HepG2 (cell line): ENCODE data around the gene TAMALIN. TPM values are rescaled to one million over a fixed set of nuclear protein-coding genes. Genes with fewer than 3 reads are reported as not detected.

Source experiments
- ARNT2 ChIP-seq: sonication (generic); formaldehyde crosslinking; IDR thresholded peaks from 2 replicates; pipeline ENCODE4 v1.8.0; 2022; ENCODE audit warnings: mild to moderate bottlenecking, low read depth, missing genetic modification reagents, moderate library complexity
- CBX2 ChIP-seq, 2 experiments: fragments of 200-600 bp in 1 of 2; sonication (generic); formaldehyde crosslinking in 1 of 2; IDR thresholded peaks; 2 replicates each; pipeline versions ENCODE4 v1.7.0 to v1.8.1; 2018 to 2022; ENCODE audit warnings: low read depth in 2 of 2, low read length in 1 of 2, mild to moderate bottlenecking in 1 of 2, missing genetic modification reagents in 1 of 2
- CEBPB ChIP-seq: IDR thresholded peaks from 2 replicates; pipeline ENCODE4 v1.6.1; 2011; ENCODE audit warnings: low read depth, low read length, improper control_type of control experiment, borderline replicate concordance
- CHD4 ChIP-seq: fragments of 200-600 bp; sonication (generic); IDR thresholded peaks from 2 replicates; pipeline ENCODE4 v1.7.0; 2017; ENCODE audit warnings: mild to moderate bottlenecking, low read length, borderline replicate concordance
- HCFC1 ChIP-seq: fragments of 150-350 bp; IDR thresholded peaks from 2 replicates; pipeline ENCODE4 v1.6.1; 2014; ENCODE audit warnings: low read depth, low read length
- HMGA1 ChIP-seq: sonication (generic); formaldehyde crosslinking; conservative IDR thresholded peaks from 2 replicates; pipeline ENCODE4 v1.4.0; 2020; ENCODE audit warnings: missing genetic modification reagents
- PCBP1 ChIP-seq: fragments of 200-400 bp; formaldehyde crosslinking; IDR thresholded peaks from 2 replicates; pipeline ENCODE4 v1.6.1; 2017; ENCODE audit warnings: mild to moderate bottlenecking, low read depth, low read length, borderline replicate concordance
- PLRG1 ChIP-seq: fragments of 450-650 bp; conservative IDR thresholded peaks from 2 replicates; pipeline ENCODE4 v1.6.1; 2016
- RBFOX2 ChIP-seq: fragments of 200-400 bp; formaldehyde crosslinking; IDR thresholded peaks from 2 replicates; pipeline ENCODE4 v1.6.1; 2017; ENCODE audit warnings: low read depth, mild to moderate bottlenecking, low read length
- RFX1 ChIP-seq: fragments of 450-650 bp; IDR thresholded peaks from 2 replicates; pipeline ENCODE4 v1.6.1; 2017
- SOX6 ChIP-seq, 2 experiments: fragments of 450-650 bp in 1 of 2; sonication (generic) in 1 of 2; formaldehyde crosslinking in 1 of 2; IDR thresholded peaks; 2 replicates each; pipeline versions ENCODE4 v1.4.0 to v1.6.1; 2017 to 2020; ENCODE audit warnings: antibody characterized with exemption in 1 of 2, mild to moderate bottlenecking in 1 of 2, missing genetic modification reagents in 1 of 2
- ZBTB7B ChIP-seq: sonication (generic); formaldehyde crosslinking; IDR thresholded peaks from 2 replicates; pipeline ENCODE4 v1.4.0; 2020; ENCODE audit warnings: missing genetic modification reagents
- ZNF3 ChIP-seq: IDR thresholded peaks from 2 replicates; pipeline ENCODE4 v1.7.0; 2017; ENCODE audit warnings: inconsistent platforms
- ZNF558 ChIP-seq: sonication (generic); formaldehyde crosslinking; IDR thresholded peaks from 2 replicates; pipeline ENCODE4 v1.9.0; 2022; ENCODE audit warnings: mild to moderate bottlenecking, missing genetic modification reagents, borderline replicate concordance
- ZNF563 ChIP-seq: sonication (generic); formaldehyde crosslinking; IDR thresholded peaks from 2 replicates; pipeline ENCODE4 v1.8.0; 2022; ENCODE audit warnings: mild to moderate bottlenecking, moderate library complexity, missing genetic modification reagents
- ZNF703 ChIP-seq: sonication (generic); formaldehyde crosslinking; IDR thresholded peaks from 2 replicates; pipeline ENCODE4 v1.5.1; 2020; ENCODE audit warnings: missing genetic modification reagents, mild to moderate bottlenecking, moderate library complexity, borderline replicate concordance
- ZNF781 ChIP-seq: sonication (generic); formaldehyde crosslinking; IDR thresholded peaks from 2 replicates; pipeline ENCODE4 v1.5.1; 2020; ENCODE audit warnings: borderline replicate concordance, mild to moderate bottlenecking, missing genetic modification reagents; ENCODE audit errors: not compliant biosample characterization
- polyA plus RNA-seq, 8 experiments: library from polyadenylated mRNA; depleted of rRNA in 3 of 8; stranded (reverse) in 7 of 8; unstranded in 1 of 8; fragments of >200 nt; fragmentation: Illumina TruSeq in 4 of 8; extraction: Trizol in 4 of 8; gene quantifications; 2 replicates each; pipeline versions ENCODE4 v1.2.1 to v1.2.3, GENCODE V29; 2011 to 2016; ENCODE audit warnings: low read depth in 4 of 8, missing spikeins in 1 of 8, mixed read lengths in 1 of 8; ENCODE audit not compliant: insufficient read depth in 1 of 8
- total RNA-seq, 5 experiments: library from RNA; depleted of rRNA; stranded (reverse); fragments of >200 nt; fragmentation: Illumina TruSeq; extraction: Trizol; gene quantifications; 2 replicates each; pipeline ENCODE4 v1.2.3, GENCODE V29; 2016; ENCODE audit warnings: low read depth in 1 of 5
- TF ChIP-seq, protein P1 (sequence below): sonication (generic); formaldehyde crosslinking; IDR thresholded peaks from 2 replicates; pipeline ENCODE4 v1.4.0; 2020; ENCODE audit warnings: mild to moderate bottlenecking, missing genetic modification reagents
- TF ChIP-seq, protein P2 (sequence below): sonication (generic); formaldehyde crosslinking; IDR thresholded peaks from 2 replicates; pipeline ENCODE4 v1.4.0; 2020; ENCODE audit warnings: missing genetic modification reagents
- TF ChIP-seq, protein P3 (sequence below): sonication (generic); formaldehyde crosslinking; IDR thresholded peaks from 2 replicates; pipeline ENCODE4 v1.5.1; 2020; ENCODE audit warnings: missing genetic modification reagents, mild to moderate bottlenecking, borderline replicate concordance
- TF ChIP-seq, protein P4 (sequence below): sonication (generic); formaldehyde crosslinking; IDR thresholded peaks from 2 replicates; pipeline ENCODE4 v1.5.0; 2020; ENCODE audit warnings: mild to moderate bottlenecking, missing genetic modification reagents, borderline replicate concordance

The TAMALIN gene
- total and polyA plus RNA-seq, 2 of the 13 experiments (the other 11 are each of a cell fraction or from before 2014, with no cell fraction given) = 2.9 to 10.9 TPM

DNA sequence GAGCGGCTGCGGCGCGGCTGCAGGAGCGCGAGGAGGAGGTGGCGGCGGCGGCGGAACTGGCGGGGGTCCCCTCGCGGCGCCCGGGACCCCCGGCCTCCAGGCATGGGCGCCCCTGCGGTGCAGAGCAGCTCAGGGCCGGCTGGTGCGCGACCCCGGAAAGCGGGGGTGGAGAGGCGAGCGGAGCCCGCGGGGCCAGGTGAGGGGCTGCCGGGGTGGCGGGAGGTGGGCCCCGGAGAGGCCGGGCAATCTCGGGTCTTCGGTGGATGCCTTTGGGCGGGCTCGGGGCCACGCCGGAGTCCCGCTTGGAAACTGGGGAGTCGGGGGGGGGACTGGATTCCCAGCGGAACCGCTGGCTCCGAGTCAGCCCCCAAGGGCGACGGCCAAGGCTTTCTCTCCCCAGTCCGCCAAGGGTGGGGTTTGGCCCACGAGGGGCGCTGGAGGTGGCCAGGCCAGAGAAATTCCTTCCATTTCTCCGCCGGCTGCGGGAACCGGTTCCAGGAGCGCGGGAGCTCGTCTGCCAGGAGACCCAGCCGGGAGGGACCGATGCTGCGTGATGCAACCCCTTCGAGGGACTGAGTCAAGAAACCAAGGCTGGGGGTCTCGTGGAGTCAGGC lies 30.6 kb downstream of the TAMALIN start (continued):
- TF ChIP-seq CHD4 (no peak), ZNF3 (CRISPR knock-in tag) (no peak), RFX1 (no peak), SOX6 (IDR thresholded peaks at IDR 0.05) (no peak), SOX6 (CRISPR knock-in tag; IDR thresholded peaks at IDR 0.05) (no peak), PCBP1 (no peak), RBFOX2 (peak; percentile 41; the same call in 1 of the 2 replicates), HCFC1 (no peak), PLRG1 (no peak), CBX2 (IDR thresholded peaks at IDR 0.05; ENCODE audit: low read depth, low read length) (no peak), CBX2 (CRISPR knock-in tag; IDR thresholded peaks at IDR 0.05; ENCODE audit: low read depth) (no peak), ZNF563 (0 out of 2 replicates have a peak, but pooled peaks have one; percentile 36), ZNF558 (CRISPR knock-in tag) (no peak), CEBPB (no peak), ZNF781 (CRISPR knock-in tag) (no peak), HMGA1 (CRISPR knock-in tag) (no peak), ARNT2 (CRISPR knock-in tag) (no peak), ZBTB7B (CRISPR knock-in tag) (0 out of 2 replicates have a peak, but pooled peaks have one; percentile 37), ZNF703 (CRISPR knock-in tag) (no peak)
- TF ChIP-seq, protein P1, sequence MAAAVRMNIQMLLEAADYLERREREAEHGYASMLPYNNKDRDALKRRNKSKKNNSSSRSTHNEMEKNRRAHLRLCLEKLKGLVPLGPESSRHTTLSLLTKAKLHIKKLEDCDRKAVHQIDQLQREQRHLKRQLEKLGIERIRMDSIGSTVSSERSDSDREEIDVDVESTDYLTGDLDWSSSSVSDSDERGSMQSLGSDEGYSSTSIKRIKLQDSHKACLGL (CRISPR knock-in tag) = 0 out of 2 replicates have a peak, but pooled peaks have one; percentile 6
- TF ChIP-seq, protein P2, sequence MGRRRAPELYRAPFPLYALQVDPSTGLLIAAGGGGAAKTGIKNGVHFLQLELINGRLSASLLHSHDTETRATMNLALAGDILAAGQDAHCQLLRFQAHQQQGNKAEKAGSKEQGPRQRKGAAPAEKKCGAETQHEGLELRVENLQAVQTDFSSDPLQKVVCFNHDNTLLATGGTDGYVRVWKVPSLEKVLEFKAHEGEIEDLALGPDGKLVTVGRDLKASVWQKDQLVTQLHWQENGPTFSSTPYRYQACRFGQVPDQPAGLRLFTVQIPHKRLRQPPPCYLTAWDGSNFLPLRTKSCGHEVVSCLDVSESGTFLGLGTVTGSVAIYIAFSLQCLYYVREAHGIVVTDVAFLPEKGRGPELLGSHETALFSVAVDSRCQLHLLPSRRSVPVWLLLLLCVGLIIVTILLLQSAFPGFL (CRISPR knock-in tag) = no peak
- TF ChIP-seq, protein P3, sequence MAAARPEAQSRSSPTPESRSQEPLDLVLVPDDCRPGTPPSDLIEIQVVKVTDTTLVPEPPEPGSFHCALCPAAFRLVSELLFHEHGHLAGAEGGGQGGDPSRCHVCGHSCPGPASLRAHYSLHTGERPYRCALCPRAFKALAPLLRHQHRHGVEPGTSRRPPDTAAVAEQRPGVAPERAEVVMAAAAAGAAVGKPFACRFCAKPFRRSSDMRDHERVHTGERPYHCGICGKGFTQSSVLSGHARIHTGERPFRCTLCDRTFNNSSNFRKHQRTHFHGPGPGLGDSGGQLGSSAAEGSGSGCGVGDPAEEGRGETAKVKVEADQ (CRISPR knock-in tag) = no peak
- TF ChIP-seq, protein P4, sequence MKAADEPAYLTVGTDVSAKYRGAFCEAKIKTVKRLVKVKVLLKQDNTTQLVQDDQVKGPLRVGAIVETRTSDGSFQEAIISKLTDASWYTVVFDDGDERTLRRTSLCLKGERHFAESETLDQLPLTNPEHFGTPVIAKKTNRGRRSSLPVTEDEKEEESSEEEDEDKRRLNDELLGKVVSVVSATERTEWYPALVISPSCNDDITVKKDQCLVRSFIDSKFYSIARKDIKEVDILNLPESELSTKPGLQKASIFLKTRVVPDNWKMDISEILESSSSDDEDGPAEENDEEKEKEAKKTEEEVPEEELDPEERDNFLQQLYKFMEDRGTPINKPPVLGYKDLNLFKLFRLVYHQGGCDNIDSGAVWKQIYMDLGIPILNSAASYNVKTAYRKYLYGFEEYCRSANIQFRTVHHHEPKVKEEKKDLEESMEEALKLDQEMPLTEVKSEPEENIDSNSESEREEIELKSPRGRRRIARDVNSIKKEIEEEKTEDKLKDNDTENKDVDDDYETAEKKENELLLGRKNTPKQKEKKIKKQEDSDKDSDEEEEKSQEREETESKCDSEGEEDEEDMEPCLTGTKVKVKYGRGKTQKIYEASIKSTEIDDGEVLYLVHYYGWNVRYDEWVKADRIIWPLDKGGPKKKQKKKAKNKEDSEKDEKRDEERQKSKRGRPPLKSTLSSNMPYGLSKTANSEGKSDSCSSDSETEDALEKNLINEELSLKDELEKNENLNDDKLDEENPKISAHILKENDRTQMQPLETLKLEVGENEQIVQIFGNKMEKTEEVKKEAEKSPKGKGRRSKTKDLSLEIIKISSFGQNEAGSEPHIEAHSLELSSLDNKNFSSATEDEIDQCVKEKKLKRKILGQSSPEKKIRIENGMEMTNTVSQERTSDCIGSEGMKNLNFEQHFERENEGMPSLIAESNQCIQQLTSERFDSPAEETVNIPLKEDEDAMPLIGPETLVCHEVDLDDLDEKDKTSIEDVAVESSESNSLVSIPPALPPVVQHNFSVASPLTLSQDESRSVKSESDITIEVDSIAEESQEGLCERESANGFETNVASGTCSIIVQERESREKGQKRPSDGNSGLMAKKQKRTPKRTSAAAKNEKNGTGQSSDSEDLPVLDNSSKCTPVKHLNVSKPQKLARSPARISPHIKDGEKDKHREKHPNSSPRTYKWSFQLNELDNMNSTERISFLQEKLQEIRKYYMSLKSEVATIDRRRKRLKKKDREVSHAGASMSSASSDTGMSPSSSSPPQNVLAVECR (CRISPR knock-in tag) = no peak
